ENCODE data around the gene INSM1. TPM values are rescaled to one million over a fixed set of nuclear protein-coding genes. Genes with fewer than 3 reads are reported as not detected.

INSM1 gene
- total and polyA plus RNA-seq, 2 donors (not counting 1 experiment from before 2014, with no cell fraction given) = not detected

DNA sequence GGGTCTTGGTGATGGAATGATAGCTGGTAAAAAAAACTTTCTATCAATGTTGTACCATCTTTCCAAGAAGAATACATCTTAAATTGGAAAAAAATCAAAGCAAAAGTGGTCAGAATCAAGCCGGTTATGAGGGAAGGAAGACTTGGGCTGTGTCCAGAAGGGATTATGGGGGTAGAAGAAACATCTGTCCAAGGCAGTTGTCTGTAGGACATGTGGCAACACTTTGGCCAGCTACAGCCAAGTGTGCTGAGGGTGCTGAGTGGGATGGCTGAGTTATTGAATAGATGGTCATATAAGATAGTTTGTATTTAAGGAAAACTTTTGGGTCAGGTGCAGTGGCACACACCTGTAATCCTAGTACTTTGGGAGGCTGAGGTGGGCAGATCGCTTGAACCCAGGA is 38.4 kb downstream of the INSM1 start:
- Histone ChIP-seq H2AFZ (ENCODE audit: low read length) (no peak overlapping the region), H4K20me1 (ENCODE audit: control insufficient read depth, extremely low read depth, insufficient read depth, low read length) (no peaks in the 10 kb centered on the region), H3K36me3 (ENCODE audit: control insufficient read depth, insufficient read depth, low read length) (no peaks in the 10 kb centered on the region), H3K4me2 (ENCODE audit: extremely low read depth, insufficient read depth, low read length) (no peak overlapping the region), H3K27ac (ENCODE audit: insufficient read depth, low read length) (no peak overlapping the region), H3K9me3 (ENCODE audit: control insufficient read depth, insufficient read depth, low read depth, low read length) (no peaks in the 10 kb centered on the region), H3K27me3 (ENCODE audit: control insufficient read depth, insufficient read depth, low read length) (no peaks in the 10 kb centered on the region), H3K79me2 (ENCODE audit: control insufficient read depth, insufficient read depth, low read length) (no peaks in the 10 kb centered on the region), H3K4me1 (ENCODE audit: control insufficient read depth, extremely low read depth, insufficient read depth, low read length) (no peaks in the 10 kb centered on the region), H3K4me3 (replicated peaks in 1 of 4; ENCODE audit: control extremely low read depth in 1 of 4, insufficient read depth in 1 of 4, low read depth in 3 of 4, low read length in 4 of 4) (no peak overlapping the region), H3K9ac (ENCODE audit: insufficient read depth, low read length) (no peak overlapping the region)
- no peak for DNase-seq (ENCODE audit: low read depth in 2 of 2)
- TF ChIP-seq EZH2 (IDR thresholded peaks at IDR 0.05; ENCODE audit: low read length, missing control alignments) = no peak
- TF ChIP-seq, protein P1, sequence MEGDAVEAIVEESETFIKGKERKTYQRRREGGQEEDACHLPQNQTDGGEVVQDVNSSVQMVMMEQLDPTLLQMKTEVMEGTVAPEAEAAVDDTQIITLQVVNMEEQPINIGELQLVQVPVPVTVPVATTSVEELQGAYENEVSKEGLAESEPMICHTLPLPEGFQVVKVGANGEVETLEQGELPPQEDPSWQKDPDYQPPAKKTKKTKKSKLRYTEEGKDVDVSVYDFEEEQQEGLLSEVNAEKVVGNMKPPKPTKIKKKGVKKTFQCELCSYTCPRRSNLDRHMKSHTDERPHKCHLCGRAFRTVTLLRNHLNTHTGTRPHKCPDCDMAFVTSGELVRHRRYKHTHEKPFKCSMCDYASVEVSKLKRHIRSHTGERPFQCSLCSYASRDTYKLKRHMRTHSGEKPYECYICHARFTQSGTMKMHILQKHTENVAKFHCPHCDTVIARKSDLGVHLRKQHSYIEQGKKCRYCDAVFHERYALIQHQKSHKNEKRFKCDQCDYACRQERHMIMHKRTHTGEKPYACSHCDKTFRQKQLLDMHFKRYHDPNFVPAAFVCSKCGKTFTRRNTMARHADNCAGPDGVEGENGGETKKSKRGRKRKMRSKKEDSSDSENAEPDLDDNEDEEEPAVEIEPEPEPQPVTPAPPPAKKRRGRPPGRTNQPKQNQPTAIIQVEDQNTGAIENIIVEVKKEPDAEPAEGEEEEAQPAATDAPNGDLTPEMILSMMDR (conservative IDR thresholded peaks at IDR 0.05 in 1 of 2, IDR thresholded peaks at IDR 0.05 in 1 of 2; ENCODE audit: low read depth in 1 of 2, low read length in 2 of 2) = no peak

DNA sequence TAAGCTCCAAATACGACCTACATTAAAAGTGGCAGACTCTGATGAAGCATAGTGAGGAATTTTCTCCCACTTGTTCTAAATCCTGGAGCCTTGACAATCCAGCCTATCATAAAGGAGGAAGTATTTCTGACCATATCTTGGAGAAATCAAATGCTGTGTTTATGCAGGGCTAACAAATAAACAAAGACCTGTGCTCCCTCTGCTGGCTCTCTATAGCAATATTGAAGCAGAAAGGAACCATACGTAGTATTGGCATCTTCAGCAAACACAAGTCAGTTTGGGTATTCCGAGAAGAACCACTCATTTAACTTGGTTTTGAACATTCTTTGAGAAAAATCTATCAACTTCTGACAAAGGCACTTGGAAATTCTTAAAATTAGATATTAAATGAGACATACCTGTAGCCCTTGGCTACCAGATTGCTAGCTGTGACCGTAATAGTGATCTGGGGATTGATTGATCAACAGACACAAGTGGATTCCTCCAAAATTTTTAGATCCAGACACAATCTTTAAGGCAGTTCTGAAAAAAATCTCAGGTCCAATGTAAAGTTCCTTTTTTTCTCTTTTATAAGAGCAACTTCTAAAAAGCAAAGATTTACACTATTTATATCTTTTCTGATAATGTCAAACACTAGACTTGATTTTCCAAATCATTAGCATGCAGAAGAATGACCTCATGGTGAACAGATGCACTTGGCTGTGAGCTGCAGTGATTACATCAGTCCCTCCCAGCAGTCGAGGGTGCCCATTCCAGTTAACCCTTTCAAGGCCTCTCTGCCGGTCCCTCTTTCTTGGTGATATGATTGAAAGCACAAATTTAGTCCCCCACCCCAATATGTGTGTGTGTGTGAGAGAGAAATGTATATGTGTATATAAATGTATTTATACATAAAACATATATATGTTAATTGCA is 40.2 kb downstream of the INSM1 start:
- no peaks in the 10 kb centered on the region for H3K79me2 ChIP-seq (ENCODE audit: control insufficient read depth, insufficient read depth, low read length)
- H3K27ac ChIP-seq (ENCODE audit: insufficient read depth, low read length) = no peak overlapping the region
- H3K4me3 ChIP-seq (replicated peaks in 1 of 4; ENCODE audit: control extremely low read depth in 1 of 4, insufficient read depth in 1 of 4, low read depth in 3 of 4, low read length in 4 of 4) = no peak overlapping the region
- H3K27me3 ChIP-seq (ENCODE audit: control insufficient read depth, insufficient read depth, low read length) = no peaks in the 10 kb centered on the region
- TF ChIP-seq, protein P1 (conservative IDR thresholded peaks at IDR 0.05 in 1 of 2, IDR thresholded peaks at IDR 0.05 in 1 of 2; ENCODE audit: low read depth in 1 of 2, low read length in 2 of 2) = peak; percentile 32 to 43
- TF ChIP-seq EZH2 (IDR thresholded peaks at IDR 0.05; ENCODE audit: low read length, missing control alignments) = no peak
- no peak overlapping the region for H3K4me2 ChIP-seq (ENCODE audit: extremely low read depth, insufficient read depth, low read length)
- H3K9ac ChIP-seq (ENCODE audit: insufficient read depth, low read length) = no peak overlapping the region
- H4K20me1 ChIP-seq (ENCODE audit: control insufficient read depth, extremely low read depth, insufficient read depth, low read length) = no peaks in the 10 kb centered on the region
- no peaks in the 10 kb centered on the region for H3K9me3 ChIP-seq (ENCODE audit: control insufficient read depth, insufficient read depth, low read depth, low read length)
- H3K4me1 ChIP-seq (ENCODE audit: control insufficient read depth, extremely low read depth, insufficient read depth, low read length) = no peaks in the 10 kb centered on the region
- peak; percentile 47 to 49 for DNase-seq (ENCODE audit: low read depth in 2 of 2)
- no peaks in the 10 kb centered on the region for H3K36me3 ChIP-seq (ENCODE audit: control insufficient read depth, insufficient read depth, low read length)
- H2AFZ ChIP-seq (ENCODE audit: low read length) = no peak overlapping the region

DNA sequence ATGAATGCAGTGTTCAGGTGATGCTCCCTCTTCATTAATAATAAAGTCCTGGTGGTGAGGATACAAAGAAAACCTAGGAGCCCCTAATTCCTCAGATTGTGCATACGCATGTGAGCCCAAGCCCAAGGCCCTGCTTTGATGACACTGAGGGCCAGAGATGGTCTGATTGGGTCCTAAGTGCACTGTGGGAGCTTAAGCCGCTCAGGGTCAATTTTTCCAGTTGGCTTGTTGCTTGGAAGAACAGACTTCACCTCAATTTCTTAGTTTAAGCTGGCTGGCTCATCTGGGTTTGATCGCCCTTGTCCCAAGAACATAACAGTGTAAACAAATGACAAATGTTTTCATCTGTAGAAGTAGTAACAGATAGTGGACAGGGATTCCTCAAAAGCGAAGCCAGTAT is 41.4 kb downstream of the INSM1 start:
- DNase-seq (ENCODE audit: low read depth in 2 of 2) = no peak
- H2AFZ ChIP-seq (ENCODE audit: low read length) = no peak overlapping the region
- H4K20me1 ChIP-seq (ENCODE audit: control insufficient read depth, extremely low read depth, insufficient read depth, low read length) = no peaks in the 10 kb centered on the region
- no peaks in the 10 kb centered on the region for H3K9me3 ChIP-seq (ENCODE audit: control insufficient read depth, insufficient read depth, low read depth, low read length)
- no peaks in the 10 kb centered on the region for H3K27me3 ChIP-seq (ENCODE audit: control insufficient read depth, insufficient read depth, low read length)
- no peak overlapping the region for H3K9ac ChIP-seq (ENCODE audit: insufficient read depth, low read length)
- no peaks in the 10 kb centered on the region for H3K36me3 ChIP-seq (ENCODE audit: control insufficient read depth, insufficient read depth, low read length)
- TF ChIP-seq EZH2 (IDR thresholded peaks at IDR 0.05; ENCODE audit: low read length, missing control alignments) = no peak
- TF ChIP-seq, protein P1 (conservative IDR thresholded peaks at IDR 0.05 in 1 of 2, IDR thresholded peaks at IDR 0.05 in 1 of 2; ENCODE audit: low read depth in 1 of 2, low read length in 2 of 2) = no peak
- no peaks in the 10 kb centered on the region for H3K4me1 ChIP-seq (ENCODE audit: control insufficient read depth, extremely low read depth, insufficient read depth, low read length)
- no peak overlapping the region for H3K4me3 ChIP-seq (replicated peaks in 1 of 4; ENCODE audit: control extremely low read depth in 1 of 4, insufficient read depth in 1 of 4, low read depth in 3 of 4, low read length in 4 of 4)
- H3K79me2 ChIP-seq (ENCODE audit: control insufficient read depth, insufficient read depth, low read length) = no peaks in the 10 kb centered on the region
- H3K4me2 ChIP-seq (ENCODE audit: extremely low read depth, insufficient read depth, low read length) = no peak overlapping the region
- H3K27ac ChIP-seq (ENCODE audit: insufficient read depth, low read length) = no peak overlapping the region
